Esophagus muscularis mucosa (tissue), 4 donors: ENCODE results near the gene MTMR10.

Source experiments
- CTCF ChIP-seq, 3 experiments: fragments of 200-600 bp in 2 of 3; fragments of 450-650 bp in 1 of 3; sonication (generic) in 2 of 3; IDR thresholded peaks; one replicate each; pipeline ENCODE4 v1.5.1; 2017 to 2019; ENCODE audit warnings: antibody characterized with exemption in 3 of 3, mild to moderate bottlenecking in 2 of 3, moderate library complexity in 1 of 3
- EP300 ChIP-seq: sonication (generic); formaldehyde crosslinking; IDR thresholded peaks from one replicate; pipeline ENCODE4 v1.6.1; 2017; ENCODE audit warnings: antibody characterized with exemption
- POLR2AphosphoS5 ChIP-seq, 2 donors: sonication (generic); formaldehyde crosslinking; IDR thresholded peaks; one replicate each; pipeline ENCODE4 v1.6.1; 2017; ENCODE audit warnings: antibody characterized with exemption in 2 of 2

- TF ChIP-seq EP300 (no peak), CTCF (IDR thresholded peaks at IDR 0.05) (no peak), POLR2AphosphoS5 (IDR thresholded peaks at IDR 0.05) (no peak)
Measured at GRCh38 chr15:30905821-30906220, 85.6 kb downstream of the MTMR10 start.
